ENCODE data around the gene MKI67.

Gene MKI67

DNA sequence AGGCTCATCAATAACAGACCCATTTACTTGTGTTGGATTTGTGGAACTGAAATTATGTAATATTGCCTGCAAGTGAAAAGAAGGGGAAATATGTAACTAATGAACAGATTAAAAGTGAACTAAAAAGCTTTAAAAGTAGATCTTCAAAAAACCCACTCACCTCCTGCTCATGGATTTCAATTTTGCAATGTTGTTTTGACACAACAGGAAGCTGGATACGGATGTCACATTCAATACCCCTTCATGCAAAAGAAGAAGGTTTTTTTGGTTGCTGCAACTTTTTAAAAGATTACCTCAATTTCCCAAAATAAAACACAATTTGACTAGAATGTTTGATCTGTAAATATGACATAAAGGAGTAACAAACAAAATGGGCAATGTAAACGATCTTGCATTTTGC is 3.3 kb downstream of the MKI67 start:
- Histone ChIP-seq H3K27ac (ENCODE audit: low read length) (no peak overlapping the region), H3K36me3 (ENCODE audit: control insufficient read depth in 1 of 2, insufficient read depth in 2 of 2, low read length in 2 of 2) (no peaks in the 10 kb centered on the region), H3K27me3 (ENCODE audit: low read depth, low read length) (peaks cover 24% of the 10 kb centered on the region), H3K4me3 (ENCODE audit: low read depth in 1 of 2, low read length in 2 of 2) (no peak overlapping the region), H3K9me3 (ENCODE audit: control insufficient read depth in 1 of 2, low read length in 2 of 2) (no peaks in the 10 kb centered on the region), H3K4me1 (ENCODE audit: control insufficient read depth in 1 of 2, insufficient read depth in 2 of 2, low read length in 2 of 2) (peaks cover 0 to 15% of the 10 kb centered on the region in 2 donors)

DNA sequence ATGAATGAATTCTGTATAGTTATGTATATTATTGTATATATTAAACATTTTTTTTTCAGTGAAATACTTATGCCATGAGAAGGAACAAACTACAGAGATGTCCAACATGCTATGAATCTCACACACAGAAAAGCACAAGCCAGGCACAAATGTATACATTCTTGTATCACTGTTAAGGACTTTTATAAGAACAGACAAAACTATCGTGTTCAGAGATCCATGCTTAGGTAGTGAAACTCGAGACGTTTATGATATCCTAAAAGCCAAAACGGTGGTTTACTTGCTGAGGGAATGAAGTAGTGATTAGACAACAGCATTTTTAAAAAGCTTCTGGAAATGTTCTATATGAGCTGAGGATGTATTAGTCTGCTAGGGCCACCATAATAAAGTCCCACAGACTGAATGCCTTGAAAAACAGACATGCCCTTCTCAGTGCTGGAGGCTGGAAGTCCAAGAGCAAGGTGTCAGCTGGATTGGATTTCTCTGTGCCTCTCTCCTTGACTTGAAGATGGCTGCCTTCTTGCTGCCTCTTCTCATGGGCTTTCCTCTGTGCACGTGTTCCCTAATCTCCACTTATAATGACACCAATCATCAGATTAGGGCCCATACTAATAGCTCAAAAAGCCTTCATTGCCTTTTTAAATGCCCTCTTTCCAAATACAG is 4.3 kb downstream of the MKI67 start:
- peaks cover 0 to 15% of the 10 kb centered on the region in 2 donors for H3K4me1 ChIP-seq (ENCODE audit: control insufficient read depth in 1 of 2, insufficient read depth in 2 of 2, low read length in 2 of 2)
- H3K36me3 ChIP-seq (ENCODE audit: control insufficient read depth in 1 of 2, insufficient read depth in 2 of 2, low read length in 2 of 2), result no peaks in the 10 kb centered on the region
- peaks cover 24% of the 10 kb centered on the region for H3K27me3 ChIP-seq (ENCODE audit: low read depth, low read length)
- no peak overlapping the region for H3K27ac ChIP-seq (ENCODE audit: low read length)
- H3K9me3 ChIP-seq (ENCODE audit: control insufficient read depth in 1 of 2, low read length in 2 of 2), result no peaks in the 10 kb centered on the region
- H3K4me3 ChIP-seq (ENCODE audit: low read depth in 1 of 2, low read length in 2 of 2), result no peak overlapping the region

DNA sequence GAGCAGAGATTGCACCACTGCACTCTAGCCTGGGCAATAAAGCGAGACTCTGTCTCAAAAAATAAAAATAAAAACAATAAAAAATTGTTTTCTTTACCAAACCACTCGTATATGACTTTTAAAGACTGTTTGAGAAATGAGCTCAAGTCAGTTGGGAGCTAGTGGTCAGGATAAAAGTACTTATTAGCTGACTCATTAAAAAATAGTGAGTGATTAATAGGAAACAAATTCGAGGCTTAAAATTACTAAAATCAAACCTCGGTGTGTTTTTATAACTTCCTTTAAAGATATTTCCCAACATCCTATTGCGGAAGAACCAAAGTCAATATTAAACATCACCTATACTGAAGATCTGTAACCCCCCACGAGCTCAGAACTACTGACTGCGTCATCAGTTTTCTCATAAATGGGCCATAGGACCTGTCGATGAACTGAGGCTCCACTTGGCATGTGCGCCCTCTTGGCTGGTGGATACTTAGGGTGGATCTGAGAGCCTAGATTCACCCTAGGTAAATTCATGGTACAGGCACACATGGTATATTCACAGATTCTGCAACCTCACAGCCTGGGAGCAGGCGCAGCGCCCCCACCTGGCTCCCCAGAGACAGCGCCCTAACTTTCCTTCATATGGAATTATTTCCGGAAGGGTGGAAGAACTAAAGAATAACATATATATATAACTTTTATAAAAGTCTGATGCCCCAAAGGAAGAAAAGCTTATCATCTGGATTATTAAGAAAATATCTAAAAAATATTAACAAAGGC is 9.2 kb downstream of the MKI67 start:
- no peak overlapping the region for H3K27ac ChIP-seq (ENCODE audit: low read length)
- H3K4me3 ChIP-seq (ENCODE audit: low read depth in 1 of 2, low read length in 2 of 2), result no peak overlapping the region
- no peaks in the 10 kb centered on the region for H3K36me3 ChIP-seq (ENCODE audit: control insufficient read depth in 1 of 2, insufficient read depth in 2 of 2, low read length in 2 of 2)

DNA sequence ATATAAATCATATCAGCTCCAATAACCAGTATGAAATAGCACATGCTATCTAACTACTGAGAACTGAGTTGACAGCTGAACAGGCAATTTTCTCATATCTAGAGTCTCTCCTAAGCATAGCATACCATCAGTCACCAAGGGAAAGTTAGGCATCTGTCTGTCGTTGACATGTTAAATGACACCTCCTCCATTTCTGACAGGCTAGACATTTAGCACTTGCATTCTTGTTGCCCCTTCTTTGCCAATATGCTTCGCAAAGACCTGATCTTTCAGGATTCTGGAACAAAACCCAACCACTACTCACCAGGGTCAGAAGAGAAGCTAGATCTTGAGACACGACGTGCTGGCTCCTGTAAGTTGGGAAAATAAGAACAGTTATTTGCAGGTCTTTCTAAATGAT is 10.0 kb downstream of the MKI67 start:
- H3K4me3 ChIP-seq (ENCODE audit: low read depth in 1 of 2, low read length in 2 of 2), result no peak overlapping the region
- H3K36me3 ChIP-seq (ENCODE audit: control insufficient read depth in 1 of 2, insufficient read depth in 2 of 2, low read length in 2 of 2), result no peaks in the 10 kb centered on the region
- no peaks in the 10 kb centered on the region for H3K27me3 ChIP-seq (ENCODE audit: low read depth, low read length)
- no peaks in the 10 kb centered on the region for H3K9me3 ChIP-seq (ENCODE audit: control insufficient read depth in 1 of 2, low read length in 2 of 2)
- no peaks in the 10 kb centered on the region for H3K4me1 ChIP-seq (ENCODE audit: control insufficient read depth in 1 of 2, insufficient read depth in 2 of 2, low read length in 2 of 2)
- H3K27ac ChIP-seq (ENCODE audit: low read length), result no peak overlapping the region

More for the DNA sequence above, 9.2 kb downstream of the MKI67 start:
- Histone ChIP-seq H3K27me3 (ENCODE audit: low read depth, low read length) (no peaks in the 10 kb centered on the region), H3K4me1 (ENCODE audit: control insufficient read depth in 1 of 2, insufficient read depth in 2 of 2, low read length in 2 of 2) (no peaks in the 10 kb centered on the region), H3K9me3 (ENCODE audit: control insufficient read depth in 1 of 2, low read length in 2 of 2) (no peaks in the 10 kb centered on the region)

DNA sequence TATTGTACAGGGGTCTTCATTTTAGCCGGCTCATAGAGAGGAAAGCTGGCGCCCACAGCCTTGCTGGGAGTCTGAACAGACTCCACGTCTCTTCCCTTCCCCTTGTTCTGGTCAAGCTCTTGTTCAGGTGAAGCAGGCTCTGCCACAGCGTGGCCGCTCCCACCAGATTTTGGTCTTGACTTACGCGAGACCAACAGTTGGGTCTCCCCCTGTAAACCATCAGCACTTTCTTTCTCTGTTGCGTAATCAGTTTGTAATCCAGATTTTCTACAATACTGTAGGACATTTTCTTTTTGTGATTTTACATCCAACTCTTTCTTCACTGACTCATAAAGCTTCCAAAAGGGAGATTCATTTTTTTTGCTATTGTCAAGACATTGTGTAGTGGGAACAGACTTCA is 10.9 kb downstream of the MKI67 start:
- H3K27me3 ChIP-seq (ENCODE audit: low read depth, low read length), result no peaks in the 10 kb centered on the region
- no peak overlapping the region for H3K27ac ChIP-seq (ENCODE audit: low read length)
- H3K36me3 ChIP-seq (ENCODE audit: control insufficient read depth in 1 of 2, insufficient read depth in 2 of 2, low read length in 2 of 2), result peaks cover 0 to 2% of the 10 kb centered on the region in 2 donors
- H3K4me1 ChIP-seq (ENCODE audit: control insufficient read depth in 1 of 2, insufficient read depth in 2 of 2, low read length in 2 of 2), result no peaks in the 10 kb centered on the region
- H3K9me3 ChIP-seq (ENCODE audit: control insufficient read depth in 1 of 2, low read length in 2 of 2), result no peaks in the 10 kb centered on the region
- H3K4me3 ChIP-seq (ENCODE audit: low read depth in 1 of 2, low read length in 2 of 2), result no peak overlapping the region

DNA sequence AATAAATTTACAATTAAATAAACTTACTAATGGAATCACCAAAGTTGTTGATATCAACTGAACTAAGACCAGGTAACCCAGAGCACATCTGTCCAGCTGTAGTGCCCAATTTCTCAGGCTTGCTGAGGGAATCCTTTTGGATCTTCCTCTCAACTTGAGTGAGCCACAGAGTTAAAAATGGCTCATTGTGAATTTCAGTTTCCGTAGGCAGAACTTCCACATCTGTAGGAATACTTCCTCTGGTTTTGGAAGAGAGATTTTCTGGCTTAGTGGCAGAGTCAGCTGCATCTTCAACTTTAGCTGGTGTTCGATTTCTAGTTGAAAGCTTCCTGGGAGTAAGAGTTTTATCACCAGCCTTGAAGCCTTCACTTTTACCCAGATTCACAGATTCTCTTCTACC is 11.3 kb downstream of the MKI67 start:
- Histone ChIP-seq H3K27me3 (ENCODE audit: low read depth, low read length) (no peaks in the 10 kb centered on the region), H3K4me3 (ENCODE audit: low read depth in 1 of 2, low read length in 2 of 2) (no peak overlapping the region), H3K9me3 (ENCODE audit: control insufficient read depth in 1 of 2, low read length in 2 of 2) (no peaks in the 10 kb centered on the region), H3K4me1 (ENCODE audit: control insufficient read depth in 1 of 2, insufficient read depth in 2 of 2, low read length in 2 of 2) (no peaks in the 10 kb centered on the region), H3K36me3 (ENCODE audit: control insufficient read depth in 1 of 2, insufficient read depth in 2 of 2, low read length in 2 of 2) (peaks cover 0 to 5% of the 10 kb centered on the region in 2 donors), H3K27ac (ENCODE audit: low read length) (no peak overlapping the region)

DNA sequence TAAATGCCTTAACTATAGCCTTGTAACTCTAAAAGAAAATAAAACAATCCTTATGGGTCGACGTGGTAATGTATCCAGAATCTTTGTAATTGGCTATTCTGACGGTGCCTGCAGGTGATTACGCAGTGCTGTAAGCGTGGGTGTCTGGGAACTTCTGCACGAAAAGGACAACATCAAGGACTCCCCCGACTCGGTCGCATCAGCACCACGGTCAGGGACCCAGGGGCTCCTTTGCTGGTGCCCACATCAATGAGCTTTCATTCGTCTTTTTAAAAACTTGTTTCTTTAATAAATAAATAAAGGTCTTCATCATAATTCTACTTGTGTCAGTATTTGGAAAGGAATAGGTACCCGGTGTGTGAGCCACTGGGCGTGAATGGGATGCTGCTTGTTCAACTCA is 13.2 kb downstream of the MKI67 start:
- Histone ChIP-seq H3K36me3 (ENCODE audit: control insufficient read depth in 1 of 2, insufficient read depth in 2 of 2, low read length in 2 of 2) (peaks cover 0 to 5% of the 10 kb centered on the region in 2 donors), H3K9me3 (ENCODE audit: control insufficient read depth in 1 of 2, low read length in 2 of 2) (no peaks in the 10 kb centered on the region), H3K27me3 (ENCODE audit: low read depth, low read length) (no peaks in the 10 kb centered on the region), H3K4me1 (ENCODE audit: control insufficient read depth in 1 of 2, insufficient read depth in 2 of 2, low read length in 2 of 2) (no peaks in the 10 kb centered on the region), H3K27ac (ENCODE audit: low read length) (no peak overlapping the region), H3K4me3 (ENCODE audit: low read depth in 1 of 2, low read length in 2 of 2) (no peak overlapping the region)

DNA sequence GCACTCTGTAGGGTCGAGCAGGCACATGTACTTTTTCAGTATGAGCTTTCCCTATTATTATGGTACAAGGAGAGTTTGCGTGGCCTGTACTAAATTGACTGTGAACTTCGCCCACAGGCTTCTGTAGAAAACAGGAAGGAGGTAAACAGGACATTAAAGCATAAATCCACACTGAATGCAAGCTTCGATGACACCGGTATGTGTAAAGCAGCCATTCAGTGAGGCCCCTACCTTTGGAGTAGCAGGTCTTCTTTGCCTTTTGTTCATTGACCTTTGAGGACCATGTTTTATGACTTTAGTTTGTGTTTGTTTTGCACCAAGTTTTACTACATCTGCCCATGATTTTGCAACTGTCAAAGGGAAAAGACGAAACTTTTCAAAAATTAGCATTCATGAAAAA is 14.5 kb downstream of the MKI67 start:
- no peaks in the 10 kb centered on the region for H3K4me1 ChIP-seq (ENCODE audit: control insufficient read depth in 1 of 2, insufficient read depth in 2 of 2, low read length in 2 of 2)
- H3K4me3 ChIP-seq (ENCODE audit: low read depth in 1 of 2, low read length in 2 of 2), result no peak overlapping the region
- peaks cover 0 to 5% of the 10 kb centered on the region in 2 donors for H3K36me3 ChIP-seq (ENCODE audit: control insufficient read depth in 1 of 2, insufficient read depth in 2 of 2, low read length in 2 of 2)
- H3K27ac ChIP-seq (ENCODE audit: low read length), result no peak overlapping the region
- H3K9me3 ChIP-seq (ENCODE audit: control insufficient read depth in 1 of 2, low read length in 2 of 2), result no peaks in the 10 kb centered on the region
- H3K27me3 ChIP-seq (ENCODE audit: low read depth, low read length), result no peaks in the 10 kb centered on the region

DNA sequence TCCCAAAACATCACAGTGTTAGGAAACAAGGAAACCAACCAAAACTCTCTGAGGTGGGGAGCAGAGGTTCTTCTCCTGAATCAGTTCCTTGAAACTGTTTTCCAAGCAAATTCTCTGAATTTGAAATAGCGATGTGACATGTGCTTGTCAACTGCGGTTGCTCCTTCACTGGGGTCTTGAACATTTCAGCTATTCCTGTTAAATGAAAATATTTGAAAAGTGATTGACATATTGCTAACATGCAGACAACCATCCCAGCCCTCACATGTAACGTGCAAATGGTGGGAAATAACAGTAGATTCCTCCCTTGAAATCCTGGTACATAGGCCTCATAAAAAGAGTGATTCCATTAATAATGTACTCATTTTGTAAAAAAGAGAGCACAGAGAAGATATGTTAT is 15.9 kb downstream of the MKI67 start:
- Histone ChIP-seq H3K27me3 (ENCODE audit: low read depth, low read length) (no peaks in the 10 kb centered on the region), H3K4me1 (ENCODE audit: control insufficient read depth in 1 of 2, insufficient read depth in 2 of 2, low read length in 2 of 2) (no peaks in the 10 kb centered on the region), H3K9me3 (ENCODE audit: control insufficient read depth in 1 of 2, low read length in 2 of 2) (no peaks in the 10 kb centered on the region), H3K27ac (ENCODE audit: low read length) (no peak overlapping the region), H3K4me3 (ENCODE audit: low read depth in 1 of 2, low read length in 2 of 2) (no peak overlapping the region), H3K36me3 (ENCODE audit: control insufficient read depth in 1 of 2, insufficient read depth in 2 of 2, low read length in 2 of 2) (peaks cover 0 to 5% of the 10 kb centered on the region in 2 donors)

DNA sequence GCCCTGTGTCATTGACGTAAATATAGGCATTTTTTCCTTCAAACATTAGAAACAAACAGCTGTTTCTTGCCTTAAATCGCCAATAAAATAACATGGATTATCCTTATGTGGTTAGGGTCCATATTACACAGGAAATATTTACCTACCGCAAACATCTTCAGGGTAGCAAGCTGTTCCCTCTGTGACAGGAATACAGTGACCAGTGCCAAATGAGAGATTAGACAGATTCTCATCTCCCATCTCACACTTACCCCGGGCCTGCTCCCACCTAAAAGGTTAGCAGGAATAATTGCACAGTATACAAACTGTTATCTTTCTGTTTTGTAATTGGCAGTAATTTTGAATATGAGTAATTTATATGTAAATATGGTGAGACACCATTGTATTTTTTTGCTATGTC is 16.5 kb downstream of the MKI67 start:
- no peaks in the 10 kb centered on the region for H3K27me3 ChIP-seq (ENCODE audit: low read depth, low read length)
- H3K9me3 ChIP-seq (ENCODE audit: control insufficient read depth in 1 of 2, low read length in 2 of 2), result no peaks in the 10 kb centered on the region
- H3K36me3 ChIP-seq (ENCODE audit: control insufficient read depth in 1 of 2, insufficient read depth in 2 of 2, low read length in 2 of 2), result peaks cover 0 to 5% of the 10 kb centered on the region in 2 donors
- H3K4me3 ChIP-seq (ENCODE audit: low read depth in 1 of 2, low read length in 2 of 2), result no peak overlapping the region
- no peak overlapping the region for H3K27ac ChIP-seq (ENCODE audit: low read length)
- H3K4me1 ChIP-seq (ENCODE audit: control insufficient read depth in 1 of 2, insufficient read depth in 2 of 2, low read length in 2 of 2), result no peaks in the 10 kb centered on the region

DNA sequence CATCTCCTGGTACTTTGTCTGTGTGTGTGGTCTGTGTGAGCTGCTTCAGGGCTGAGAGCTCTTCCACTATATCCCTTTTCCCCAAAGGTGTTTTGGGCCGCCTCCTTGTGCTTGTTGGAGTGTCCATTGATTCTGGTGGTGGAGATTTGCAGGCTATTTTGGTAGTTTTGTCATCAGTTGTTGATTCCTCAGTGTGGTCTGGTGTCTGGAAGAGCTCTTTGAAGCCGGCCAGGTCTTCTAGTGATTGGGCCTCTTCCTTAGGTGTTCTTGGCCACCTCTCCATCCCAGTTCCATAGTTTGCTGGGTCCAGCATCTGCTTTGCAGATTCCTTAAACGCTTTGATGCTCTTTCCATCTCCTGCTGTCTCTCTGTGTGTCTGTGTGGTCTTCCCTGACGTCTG is 20.8 kb downstream of the MKI67 start:
- no peak overlapping the region for H3K27ac ChIP-seq (ENCODE audit: low read length)
- no peaks in the 10 kb centered on the region for H3K9me3 ChIP-seq (ENCODE audit: control insufficient read depth in 1 of 2, low read length in 2 of 2)
- H3K4me1 ChIP-seq (ENCODE audit: control insufficient read depth in 1 of 2, insufficient read depth in 2 of 2, low read length in 2 of 2), result no peaks in the 10 kb centered on the region
- no peak overlapping the region for H3K4me3 ChIP-seq (ENCODE audit: low read depth in 1 of 2, low read length in 2 of 2)
- peaks cover 0 to 3% of the 10 kb centered on the region in 2 donors for H3K36me3 ChIP-seq (ENCODE audit: control insufficient read depth in 1 of 2, insufficient read depth in 2 of 2, low read length in 2 of 2)
- H3K27me3 ChIP-seq (ENCODE audit: low read depth, low read length), result no peaks in the 10 kb centered on the region
